GM04503 (cell line): ENCODE measurements around the gene IL12A.

Experiments
- DNase-seq: peaks from one replicate; pipeline ENCODE4 v3.0.0-alpha.2; 2012; ENCODE audit warnings: low read depth

IL12A gene

GRCh38 chr3:159988617-159989271, at the start of gene IL12A:
Gene IL12A, plus strand, starts transcription at chr3:159988835.
- DNase-seq = no peak

GRCh38 chr3:159941038-159942000, 47.3 kb upstream of the IL12A start:
- no peak for DNase-seq

- DNase-seq = no peak
Measured at GRCh38 chr3:159944781-159945180, 43.9 kb upstream of the IL12A start.

- no peak for DNase-seq
Measured at GRCh38 chr3:159945930-159946329, 42.7 kb upstream of the IL12A start.

GRCh38 chr3:159947220-159947619, 41.4 kb upstream of the IL12A start:
- peak; percentile 96 for DNase-seq

GRCh38 chr3:159948429-159949144, 40.0 kb upstream of the IL12A start:
- peak; percentile 47 for DNase-seq

- no peak for DNase-seq
Measured at GRCh38 chr3:159950156-159950898, 38.3 kb upstream of the IL12A start.

GRCh38 chr3:159951540-159951939, 37.1 kb upstream of the IL12A start:
- no peak for DNase-seq

GRCh38 chr3:159953325-159954085, 35.1 kb upstream of the IL12A start:
- DNase-seq = no peak

GRCh38 chr3:159960188-159961148, 28.2 kb upstream of the IL12A start:
- no peak for DNase-seq

- peak; percentile 35 for DNase-seq
Measured at GRCh38 chr3:159964166-159964973, 24.3 kb upstream of the IL12A start.

GRCh38 chr3:159971311-159971710, 17.3 kb upstream of the IL12A start:
- no peak for DNase-seq

- DNase-seq = no peak
Measured at GRCh38 chr3:159977295-159977694, 11.3 kb upstream of the IL12A start.

GRCh38 chr3:159978353-159978752, 10.3 kb upstream of the IL12A start:
- DNase-seq = no peak

- no peak for DNase-seq
Measured at GRCh38 chr3:159978918-159979703, 9.5 kb upstream of the IL12A start.

- no peak for DNase-seq
Measured at GRCh38 chr3:159982442-159982974, 6.1 kb upstream of the IL12A start.

GRCh38 chr3:159987291-159987711, 1.3 kb upstream of the IL12A start:
- peak; percentile 54 for DNase-seq
